SK-N-SH (cell line): Measurements from ENCODE around the gene KCNK18.

Experiments
- CTCF ChIP-seq: fragments of 200-600 bp; sonication (generic); IDR thresholded peaks from 2 replicates; pipeline ENCODE4 v1.6.1; 2017; ENCODE audit warnings: antibody characterized with exemption, mild to moderate bottlenecking, moderate library complexity
- MAX ChIP-seq: IDR thresholded peaks from 2 replicates; pipeline ENCODE4 v1.4.0; 2012; ENCODE audit warnings: low read depth
- MXI1 ChIP-seq: IDR thresholded peaks from 2 replicates; pipeline ENCODE4 v1.6.1; 2012; ENCODE audit warnings: mild to moderate bottlenecking, low read depth, low read length, improper control_type of control experiment
- NRF1 ChIP-seq: IDR thresholded peaks from 2 replicates; pipeline ENCODE4 v1.6.1; 2012; ENCODE audit warnings: low read depth, mild to moderate bottlenecking, low read length
- POLR2AphosphoS5 ChIP-seq: IDR thresholded peaks from 2 replicates; pipeline ENCODE4 v1.6.1; 2012; ENCODE audit warnings: low read depth, low read length

GRCh38 chr10:117215079-117215478 lies 17.8 kb downstream of the KCNK18 start:
- TF ChIP-seq POLR2AphosphoS5 (no peak), MXI1 (no peak), MAX (no peak), CTCF (no peak), NRF1 (no peak)
